K562 (cell line): ENCODE results near the gene SORBS2. TPM values are rescaled to one million over a fixed set of nuclear protein-coding genes. Genes with fewer than 3 reads are reported as not detected.
"Not testable (repeated sequence)": the region's sequence is repeated elsewhere in the genome, so short reads cannot be mapped to it uniquely, and the experiment has no call there.

Experiments used
- ATAC-seq: fragments of 200-7000 bp; cut with Tn5 transposase; 3 replicates; pipeline ENCODE4 v1.9.1; 2020; ENCODE audit warnings: moderate library complexity
- BruUV-seq: library from RNA; stranded (reverse); fragments of 400-500 nt; replicated peaks from 2 replicates; lab custom pipeline; 2021; lab: Mats Ljungman, UMichigan
- CTCF ChIA-PET: fragments of 300-600 bp; formaldehyde crosslinking; extraction: SDS; loops from one replicate; lab custom pipeline; 2021; ENCODE audit warnings: low intra/inter-chr PET ratio; lab: Yijun Ruan, JAX
- POLR2A ChIA-PET: fragments of 300-600, 350-650 bp; sonication (Branson Sonifier 250); formaldehyde crosslinking; extraction: SDS; loops from one replicate; lab custom pipeline; 2021; ENCODE audit warnings: antibody characterized with exemption, inconsistent platforms; lab: Yijun Ruan, JAX
- DNase-seq, 4 experiments: peaks; one replicate each; pipeline versions ENCODE4 v3.0.0 to v3.0.0-alpha.2; 2011 to 2018; ENCODE audit warnings: low spot score in 3 of 4, mixed read lengths in 3 of 4; ENCODE audit errors: extremely low read depth in 1 of 4
- FAIRE-seq: peaks from 2 replicates; lab custom pipeline; 2011; peaks lifted over from hg19 to GRCh38; lab: Jason Lieb, UNC
- H2AFZ ChIP-seq: 2 replicates; pipeline ENCODE4 v1.6.0; 2011; ENCODE audit warnings: low read depth, low read length, control low read depth, inconsistent platforms
- H3K27ac ChIP-seq: fragments of 200-600 bp; 3 replicates; pipeline ENCODE4 v1.8.0; 2011; ENCODE audit warnings: low read depth, mild to moderate bottlenecking, control low read depth, inconsistent platforms, low read length, moderate library complexity, mixed read lengths; ENCODE audit errors: extremely low read depth
- H3K27me3 ChIP-seq, 2 experiments: fragments of 300-600 bp in 1 of 2; 2 replicates in 1 of 2; 3 replicates in 1 of 2; pipeline versions ENCODE4 v1.6.0 to v1.8.0; 2011; ENCODE audit warnings: inconsistent platforms in 2 of 2, low read length in 2 of 2, mild to moderate bottlenecking in 1 of 2, mixed read lengths in 1 of 2, moderate library complexity in 1 of 2; ENCODE audit not compliant: control insufficient read depth in 2 of 2, insufficient read depth in 2 of 2
- H3K36me3 ChIP-seq: fragments of 300-600 bp; 3 replicates; pipeline ENCODE4 v1.8.0; 2011; ENCODE audit warnings: mild to moderate bottlenecking, low read length, inconsistent platforms; ENCODE audit not compliant: control insufficient read depth, insufficient read depth
- H3K4me1 ChIP-seq, 2 experiments: fragments of 200-600 bp in 1 of 2; replicated peaks in 1 of 2; 2 replicates in 1 of 2; 3 replicates in 1 of 2; pipeline versions ENCODE4 v1.5.1 to v1.8.0; 2011; ENCODE audit warnings: inconsistent platforms in 2 of 2, low read length in 2 of 2, mild to moderate bottlenecking in 1 of 2, mixed read lengths in 1 of 2, moderate library complexity in 1 of 2; ENCODE audit not compliant: control insufficient read depth in 2 of 2, insufficient read depth in 2 of 2
- H3K4me2 ChIP-seq: 2 replicates; pipeline ENCODE4 v1.6.1; 2011; ENCODE audit warnings: low read length, control low read depth, inconsistent platforms, mixed read lengths; ENCODE audit not compliant: insufficient read depth
- H3K4me3 ChIP-seq: fragments of 200-600 bp; sonication (generic), shearing (Covaris generic); 2 replicates; pipeline ENCODE4 v1.5.1; 2016; ENCODE audit warnings: control low read depth, inconsistent platforms
- H3K79me2 ChIP-seq: fragments of 200-600 bp; 3 replicates; pipeline ENCODE4 v1.8.0; 2011; ENCODE audit warnings: low read length, inconsistent platforms; ENCODE audit not compliant: control insufficient read depth, insufficient read depth
- H3K9ac ChIP-seq, 2 experiments: 2 replicates each; pipeline versions ENCODE4 v1.6.0 to v1.6.1; 2011; ENCODE audit warnings: low read depth in 2 of 2, low read length in 2 of 2, control low read depth in 1 of 2, inconsistent platforms in 1 of 2, mild to moderate bottlenecking in 1 of 2, mixed read lengths in 1 of 2; ENCODE audit not compliant: insufficient read depth in 1 of 2
- H3K9me1 ChIP-seq: one replicate; pipeline ENCODE4 v1.6.0; 2011; ENCODE audit warnings: inconsistent platforms, mild to moderate bottlenecking, low read length, moderate library complexity; ENCODE audit not compliant: control insufficient read depth, insufficient read depth
- H3K9me3 ChIP-seq: replicated peaks from 2 replicates; pipeline ENCODE4 v1.5.1; 2011; ENCODE audit warnings: low read depth, low read length, inconsistent platforms; ENCODE audit not compliant: control insufficient read depth, insufficient read depth
- H4K20me1 ChIP-seq: replicated peaks from 2 replicates; pipeline ENCODE4 v1.6.1; 2011; ENCODE audit warnings: low read length, inconsistent platforms, mixed read lengths; ENCODE audit not compliant: control insufficient read depth, insufficient read depth
- FOS ChIP-seq: IDR thresholded peaks from 3 replicates; pipeline ENCODE4 v1.6.1; 2011; ENCODE audit not compliant: insufficient read length; ENCODE audit errors: extremely low read depth
- GABPB1 ChIP-seq: sonication (generic); formaldehyde crosslinking; IDR thresholded peaks from 2 replicates; pipeline ENCODE4 v1.8.0; 2022; ENCODE audit warnings: mild to moderate bottlenecking, missing genetic modification reagents
- RBM22 ChIP-seq: fragments of 200-400 bp; formaldehyde crosslinking; IDR thresholded peaks from 2 replicates; pipeline ENCODE4 v1.6.1; 2018; ENCODE audit warnings: low read length, low read depth; ENCODE audit not compliant: poor library complexity, severe bottlenecking
- ZBTB9 ChIP-seq: fragments of 450-650 bp; formaldehyde crosslinking; IDR thresholded peaks from 2 replicates; pipeline ENCODE4 v1.4.0; 2020; ENCODE audit warnings: mild to moderate bottlenecking, moderate library complexity
- ZNF133 ChIP-seq: fragments of 250-450 bp; sonication (Bioruptor Pico); IDR thresholded peaks from 2 replicates; pipeline ENCODE4 v1.4.0; 2020; ENCODE audit warnings: mild to moderate bottlenecking
- ZNF717 ChIP-seq: fragments of 250-450 bp; sonication (Bioruptor Pico); IDR thresholded peaks from 2 replicates; pipeline ENCODE4 v1.5.0; 2021
- WGBS: fragments of 100-300 bp; shearing (Covaris generic); methylation state at CpG from one replicate; pipeline ENCODE4 v1.1.6; 2016; ENCODE audit warnings: low coverage, mixed read lengths; ENCODE audit not compliant: insufficient coverage; ENCODE audit errors: missing lambda C conversion rate; 5-methylcytosine and 5-hydroxymethylcytosine counted together
- in situ Hi-C: fragments of 300-500 bp; cut with MboI; formaldehyde crosslinking; loops from 4 replicates; pipeline ENCODE4 v1.15.0; 2018; ENCODE audit warnings: inconsistent platforms, mixed read lengths
- intact Hi-C: fragments of 100-400 bp; cut with micrococcal nuclease; formaldehyde crosslinking; loops from 2 replicates; pipeline ENCODE4 v1.14.2; 2022
- polyA plus RNA-seq, 8 experiments: library from polyadenylated mRNA; depleted of rRNA in 4 of 8; stranded (reverse) in 5 of 8; unstranded in 3 of 8; fragments of >200 nt; fragmentation: Nextera tagmentation in 2 of 8; fragmentation: Illumina TruSeq in 1 of 8; extraction: Ambion mirVana in 2 of 8; extraction: Trizol in 1 of 8; gene quantifications; 2 replicates each; pipeline versions ENCODE4 v1.2.1 to v1.2.3, GENCODE V29; 2011 to 2014; ENCODE audit warnings: inconsistent platforms in 1 of 8, missing spikeins in 1 of 8
- total RNA-seq, 7 experiments: library from RNA; depleted of rRNA in 6 of 7; stranded (reverse); fragments of >200 nt in 6 of 7; fragmentation: Illumina TruSeq in 2 of 7; extraction: Trizol in 2 of 7; gene quantifications; 2 replicates each; pipeline versions ENCODE4 v1.2.1 to v1.2.3, GENCODE V29; 2011 to 2021; ENCODE audit warnings: low replicate concordance in 1 of 7
- TF ChIP-seq, protein P1 (sequence below), 2 experiments: IDR thresholded peaks in 1 of 2; conservative IDR thresholded peaks in 1 of 2; 2 replicates each; pipeline ENCODE4 v1.6.1; 2016; ENCODE audit warnings: low read depth in 2 of 2, mild to moderate bottlenecking in 1 of 2, missing compliant biosample characterization in 1 of 2, missing genetic modification characterization in 1 of 2, moderate library complexity in 1 of 2
- TF ChIP-seq, protein P2 (sequence below), 2 experiments: fragments of 250-450 bp in 1 of 2; fragments of 450-650 bp in 1 of 2; sonication (Bioruptor Pico) in 1 of 2; IDR thresholded peaks; 2 replicates each; pipeline versions ENCODE4 v1.6.1 to v1.8.0; 2016 to 2021; ENCODE audit warnings: mild to moderate bottlenecking in 2 of 2, moderate library complexity in 2 of 2, missing compliant biosample characterization in 1 of 2, missing genetic modification characterization in 1 of 2

SORBS2 gene
- total and polyA plus RNA-seq, 9 of the 15 experiments (the other 6 are each of a cell fraction or from before 2014, with no cell fraction given), result 0.29 TPM; not detected in 8

GRCh38 chr4:185707622-185708021 lies 104.4 kb downstream of the SORBS2 start:
- H3K9me3 ChIP-seq, H3K79me2 ChIP-seq, POLR2A ChIA-PET, intact Hi-C loops, H4K20me1 ChIP-seq, H3K27me3 ChIP-seq, H2AFZ ChIP-seq, FAIRE-seq, H3K27ac ChIP-seq, BruUV-seq, H3K4me1 ChIP-seq, H3K9ac ChIP-seq, H3K4me3 ChIP-seq, H3K36me3 ChIP-seq, CTCF ChIA-PET, H3K9me1 ChIP-seq, DNase-seq, ATAC-seq, in situ Hi-C loops, H3K4me2 ChIP-seq: not testable (repeated sequence)
- WGBS, result 0% methylated on average over 4 of the region's 4 CpGs

DNA sequence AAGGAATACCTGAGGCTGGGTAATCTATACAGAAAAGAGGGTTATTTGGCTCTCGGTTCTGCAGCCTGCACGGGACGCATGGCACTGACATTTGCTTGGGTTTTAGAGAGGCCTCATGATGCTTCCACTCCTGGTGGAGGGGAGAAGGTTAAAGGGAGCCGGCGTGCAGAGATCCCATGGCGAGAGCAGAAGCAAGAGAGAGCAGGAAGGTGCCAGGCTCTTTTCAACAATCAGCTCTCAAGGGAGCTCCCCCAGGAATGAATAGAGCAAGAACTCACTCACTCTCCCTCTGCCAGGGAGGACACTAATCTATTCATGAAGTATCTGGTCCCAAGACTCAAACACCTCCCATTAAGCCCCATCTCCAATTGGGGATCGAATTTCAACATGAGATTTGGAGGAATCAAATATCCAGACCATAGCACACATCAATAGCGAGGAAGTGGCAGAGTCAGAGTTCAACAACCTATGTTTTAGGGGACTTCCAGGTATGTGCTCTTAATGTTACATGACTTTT lies 109.8 kb downstream of the SORBS2 start:
- WGBS, result 1% methylated on average over 8 of the region's 8 CpGs
- DNase-seq, result no peak
- H3K27me3 ChIP-seq, result no peaks in the 10 kb centered on the region
- ATAC-seq, result no peak
- intact Hi-C loops (no loop called here), in situ Hi-C loops (no loop called here)
- H3K9me3 ChIP-seq, result no peaks in the 10 kb centered on the region
- no peak overlapping the region for H3K4me3 ChIP-seq
- no peak for FAIRE-seq
- H3K36me3 ChIP-seq, result no peaks in the 10 kb centered on the region
- ChIA-PET POLR2A (no interaction called here), CTCF (no interaction called here)
- H3K4me1 ChIP-seq, result no peaks in the 10 kb centered on the region
- no peaks in the 10 kb centered on the region for H3K9me1 ChIP-seq
- BruUV-seq, result no TSS peak
- H3K79me2 ChIP-seq, result no peaks in the 10 kb centered on the region
- H4K20me1 ChIP-seq, result no peaks in the 10 kb centered on the region
- H3K4me2 ChIP-seq, result no peak overlapping the region
- H2AFZ ChIP-seq, result no peak overlapping the region
- H3K9ac ChIP-seq, result no peak overlapping the region
- no peak overlapping the region for H3K27ac ChIP-seq
- TF ChIP-seq GABPB1 (CRISPR knock-in tag) (no peak), ZNF133 (CRISPR knock-in tag) (no peak), FOS (no peak), RBM22 (no peak), ZNF717 (CRISPR knock-in tag) (no peak), ZBTB9 (CRISPR knock-in tag) (no peak)
- TF ChIP-seq, protein P1, sequence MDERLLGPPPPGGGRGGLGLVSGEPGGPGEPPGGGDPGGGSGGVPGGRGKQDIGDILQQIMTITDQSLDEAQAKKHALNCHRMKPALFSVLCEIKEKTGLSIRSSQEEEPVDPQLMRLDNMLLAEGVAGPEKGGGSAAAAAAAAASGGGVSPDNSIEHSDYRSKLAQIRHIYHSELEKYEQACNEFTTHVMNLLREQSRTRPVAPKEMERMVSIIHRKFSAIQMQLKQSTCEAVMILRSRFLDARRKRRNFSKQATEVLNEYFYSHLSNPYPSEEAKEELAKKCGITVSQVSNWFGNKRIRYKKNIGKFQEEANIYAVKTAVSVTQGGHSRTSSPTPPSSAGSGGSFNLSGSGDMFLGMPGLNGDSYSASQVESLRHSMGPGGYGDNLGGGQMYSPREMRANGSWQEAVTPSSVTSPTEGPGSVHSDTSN (CRISPR knock-in tag; IDR thresholded peaks at IDR 0.05; ENCODE audit: low read depth), result no peak
- TF ChIP-seq, protein P1 (tag; conservative IDR thresholded peaks at IDR 0.05; ENCODE audit: low read depth), result no peak
- TF ChIP-seq, protein P2, sequence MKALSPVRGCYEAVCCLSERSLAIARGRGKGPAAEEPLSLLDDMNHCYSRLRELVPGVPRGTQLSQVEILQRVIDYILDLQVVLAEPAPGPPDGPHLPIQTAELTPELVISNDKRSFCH (CRISPR knock-in tag; IDR thresholded peaks at IDR 0.05), result no peak
- TF ChIP-seq, protein P2 (tag; IDR thresholded peaks at IDR 0.05), result no peak
